Measurements from ENCODE around the gene LARP4B. TPM values are rescaled to one million over a fixed set of nuclear protein-coding genes. Genes with fewer than 3 reads are reported as not detected.

LARP4B gene
- total RNA-seq, 1 experiment from 2014 or later = 122 TPM

GRCh38 chr10:851901-852300, 79.6 kb downstream of the LARP4B start:
- ChIA-PET CTCF (no interaction called here), RAD21 (ENCODE audit: low non-redundant PET in 1 of 2, low total read pairs in 2 of 2, uncharacterized antibody in 2 of 2, unreplicated experiment in 2 of 2) (no interaction called here), POLR2A (no interaction called here)
- DNase-seq (ENCODE audit: low read depth, low spot score) = no peak
- no peak overlapping the region for H2AFZ ChIP-seq (ENCODE audit: low read depth, low read length, poor library complexity, severe bottlenecking)
- peaks cover 99% of the 10 kb centered on the region for H3K79me2 ChIP-seq (ENCODE audit: insufficient read depth, low read length)
- peaks cover 4% of the 10 kb centered on the region; the same call in 1 of the 2 replicates for H4K20me1 ChIP-seq (ENCODE audit: insufficient read depth)
- intact Hi-C loops (cut with micrococcal nuclease) = no loop called here
- no peak overlapping the region for H3K9ac ChIP-seq (ENCODE audit: low read length)
- no peak overlapping the region for H3K27ac ChIP-seq (ENCODE audit: low read depth, low read length)
- no TSS peak for BruUV-seq (replicated peaks)
- ATAC-seq = no peak
- H3K4me1 ChIP-seq (ENCODE audit: control insufficient read depth in 1 of 2, insufficient read depth in 2 of 2, low read length in 2 of 2) = no peaks in the 10 kb centered on the region
- H3K4me3 ChIP-seq (replicated peaks in 1 of 2; ENCODE audit: low read depth in 1 of 2, low read length in 2 of 2) = no peak overlapping the region
- H3K9me3 ChIP-seq (ENCODE audit: control insufficient read depth in 1 of 2, insufficient read depth in 1 of 2, low read depth in 1 of 2, low read length in 2 of 2) = no peaks in the 10 kb centered on the region
- TF ChIP-seq ZFX (IDR thresholded peaks at IDR 0.05) (no peak), SIN3A (IDR thresholded peaks at IDR 0.05; ENCODE audit: low read depth) (no peak), POLR2AphosphoS5 (IDR thresholded peaks at IDR 0.05; ENCODE audit: low read depth, low read length) (no peak), ZNF274 (IDR thresholded peaks at IDR 0.05; ENCODE audit: low read depth, low read length) (no peak), EZH2 (IDR thresholded peaks at IDR 0.05) (no peak), CTCF (IDR thresholded peaks at IDR 0.05 in 2 of 3, conservative IDR thresholded peaks at IDR 0.05 in 1 of 3; ENCODE audit: borderline replicate concordance in 1 of 3, insufficient read depth in 1 of 3, low read depth in 2 of 3, low read length in 2 of 3) (no peak), CEBPB (IDR thresholded peaks at IDR 0.05; ENCODE audit: low read depth) (no peak), YY1 (IDR thresholded peaks at IDR 0.05; ENCODE audit: extremely low read depth, insufficient replicate concordance, low read depth, low read length) (no peak), SP1 (IDR thresholded peaks at IDR 0.05; ENCODE audit: low read depth) (no peak), TCF7L2 (IDR thresholded peaks at IDR 0.05; ENCODE audit: borderline replicate concordance, extremely low read depth, insufficient read depth, insufficient read length) (no peak), SRF (IDR thresholded peaks at IDR 0.05; ENCODE audit: low read depth) (no peak)
- TF ChIP-seq, protein P1, sequence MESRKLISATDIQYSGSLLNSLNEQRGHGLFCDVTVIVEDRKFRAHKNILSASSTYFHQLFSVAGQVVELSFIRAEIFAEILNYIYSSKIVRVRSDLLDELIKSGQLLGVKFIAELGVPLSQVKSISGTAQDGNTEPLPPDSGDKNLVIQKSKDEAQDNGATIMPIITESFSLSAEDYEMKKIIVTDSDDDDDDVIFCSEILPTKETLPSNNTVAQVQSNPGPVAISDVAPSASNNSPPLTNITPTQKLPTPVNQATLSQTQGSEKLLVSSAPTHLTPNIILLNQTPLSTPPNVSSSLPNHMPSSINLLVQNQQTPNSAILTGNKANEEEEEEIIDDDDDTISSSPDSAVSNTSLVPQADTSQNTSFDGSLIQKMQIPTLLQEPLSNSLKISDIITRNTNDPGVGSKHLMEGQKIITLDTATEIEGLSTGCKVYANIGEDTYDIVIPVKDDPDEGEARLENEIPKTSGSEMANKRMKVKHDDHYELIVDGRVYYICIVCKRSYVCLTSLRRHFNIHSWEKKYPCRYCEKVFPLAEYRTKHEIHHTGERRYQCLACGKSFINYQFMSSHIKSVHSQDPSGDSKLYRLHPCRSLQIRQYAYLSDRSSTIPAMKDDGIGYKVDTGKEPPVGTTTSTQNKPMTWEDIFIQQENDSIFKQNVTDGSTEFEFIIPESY (IDR thresholded peaks at IDR 0.05; ENCODE audit: extremely low read depth, insufficient replicate concordance, low read length) = no peak
- TF ChIP-seq, protein P2, sequence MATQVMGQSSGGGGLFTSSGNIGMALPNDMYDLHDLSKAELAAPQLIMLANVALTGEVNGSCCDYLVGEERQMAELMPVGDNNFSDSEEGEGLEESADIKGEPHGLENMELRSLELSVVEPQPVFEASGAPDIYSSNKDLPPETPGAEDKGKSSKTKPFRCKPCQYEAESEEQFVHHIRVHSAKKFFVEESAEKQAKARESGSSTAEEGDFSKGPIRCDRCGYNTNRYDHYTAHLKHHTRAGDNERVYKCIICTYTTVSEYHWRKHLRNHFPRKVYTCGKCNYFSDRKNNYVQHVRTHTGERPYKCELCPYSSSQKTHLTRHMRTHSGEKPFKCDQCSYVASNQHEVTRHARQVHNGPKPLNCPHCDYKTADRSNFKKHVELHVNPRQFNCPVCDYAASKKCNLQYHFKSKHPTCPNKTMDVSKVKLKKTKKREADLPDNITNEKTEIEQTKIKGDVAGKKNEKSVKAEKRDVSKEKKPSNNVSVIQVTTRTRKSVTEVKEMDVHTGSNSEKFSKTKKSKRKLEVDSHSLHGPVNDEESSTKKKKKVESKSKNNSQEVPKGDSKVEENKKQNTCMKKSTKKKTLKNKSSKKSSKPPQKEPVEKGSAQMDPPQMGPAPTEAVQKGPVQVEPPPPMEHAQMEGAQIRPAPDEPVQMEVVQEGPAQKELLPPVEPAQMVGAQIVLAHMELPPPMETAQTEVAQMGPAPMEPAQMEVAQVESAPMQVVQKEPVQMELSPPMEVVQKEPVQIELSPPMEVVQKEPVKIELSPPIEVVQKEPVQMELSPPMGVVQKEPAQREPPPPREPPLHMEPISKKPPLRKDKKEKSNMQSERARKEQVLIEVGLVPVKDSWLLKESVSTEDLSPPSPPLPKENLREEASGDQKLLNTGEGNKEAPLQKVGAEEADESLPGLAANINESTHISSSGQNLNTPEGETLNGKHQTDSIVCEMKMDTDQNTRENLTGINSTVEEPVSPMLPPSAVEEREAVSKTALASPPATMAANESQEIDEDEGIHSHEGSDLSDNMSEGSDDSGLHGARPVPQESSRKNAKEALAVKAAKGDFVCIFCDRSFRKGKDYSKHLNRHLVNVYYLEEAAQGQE (IDR thresholded peaks at IDR 0.05; ENCODE audit: low read depth) = no peak
- TF ChIP-seq, protein P3, sequence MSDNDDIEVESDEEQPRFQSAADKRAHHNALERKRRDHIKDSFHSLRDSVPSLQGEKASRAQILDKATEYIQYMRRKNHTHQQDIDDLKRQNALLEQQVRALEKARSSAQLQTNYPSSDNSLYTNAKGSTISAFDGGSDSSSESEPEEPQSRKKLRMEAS (IDR thresholded peaks at IDR 0.05) = no peak
- no peaks in the 10 kb centered on the region for H3K9me2 ChIP-seq (ENCODE audit: insufficient read depth)
- peaks cover 6 to 47% of the 10 kb centered on the region in 2 experiments; a peak in 2 of 4 replicates for H3K36me3 ChIP-seq (ENCODE audit: control insufficient read depth in 1 of 2, insufficient read depth in 2 of 2, low read length in 2 of 2)
- H3K4me2 ChIP-seq (ENCODE audit: low read length) = no peak overlapping the region
- no peaks in the 10 kb centered on the region for H3K27me3 ChIP-seq (ENCODE audit: insufficient read depth, low read length)

All from HCT116 (cell line).